ENCODE measurements around the gene P2RX5.
"Not testable (repeated sequence)": the region's sequence is repeated elsewhere in the genome, so short reads cannot be mapped to it uniquely, and the experiment has no call there.

Gene P2RX5, protein sequence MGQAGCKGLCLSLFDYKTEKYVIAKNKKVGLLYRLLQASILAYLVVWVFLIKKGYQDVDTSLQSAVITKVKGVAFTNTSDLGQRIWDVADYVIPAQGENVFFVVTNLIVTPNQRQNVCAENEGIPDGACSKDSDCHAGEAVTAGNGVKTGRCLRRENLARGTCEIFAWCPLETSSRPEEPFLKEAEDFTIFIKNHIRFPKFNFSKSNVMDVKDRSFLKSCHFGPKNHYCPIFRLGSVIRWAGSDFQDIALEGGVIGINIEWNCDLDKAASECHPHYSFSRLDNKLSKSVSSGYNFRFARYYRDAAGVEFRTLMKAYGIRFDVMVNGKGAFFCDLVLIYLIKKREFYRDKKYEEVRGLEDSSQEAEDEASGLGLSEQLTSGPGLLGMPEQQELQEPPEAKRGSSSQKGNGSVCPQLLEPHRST

DNA sequence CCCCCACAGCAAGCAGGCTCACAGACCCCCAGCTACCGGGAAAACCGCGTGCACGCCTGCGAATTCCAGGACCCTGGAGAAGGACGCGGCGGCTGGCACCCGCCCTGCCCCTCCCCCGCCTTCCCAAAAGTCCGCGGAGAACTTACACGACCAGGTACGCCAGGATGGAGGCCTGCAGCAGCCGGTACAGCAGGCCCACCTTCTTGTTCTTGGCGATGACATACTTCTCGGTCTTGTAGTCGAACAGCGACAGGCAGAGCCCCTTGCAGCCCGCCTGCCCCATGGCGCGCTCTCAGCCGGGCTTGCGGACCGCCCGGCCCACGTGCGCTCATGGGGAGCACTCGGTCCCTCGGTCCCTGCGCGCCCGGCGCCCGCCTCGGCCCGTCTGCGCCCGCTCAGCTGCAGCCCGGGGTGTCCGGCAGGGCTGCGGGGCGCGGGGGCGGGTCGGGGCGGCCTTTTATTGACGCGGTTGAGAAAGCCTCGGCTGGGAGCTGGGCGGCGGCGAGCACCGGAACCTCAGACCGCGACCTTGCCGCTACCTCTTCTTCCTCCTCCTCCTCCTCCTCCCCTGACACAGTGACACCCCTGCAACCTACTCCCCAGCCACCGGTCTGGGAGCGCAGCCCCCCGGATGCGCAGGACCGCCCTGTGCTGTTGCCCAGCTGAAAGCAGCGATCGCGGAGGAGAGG is at the start of gene P2RX5:
TSS of gene P2RX5 (minus strand) at position 433 of the 689 bp plus-strand sequence. CDS start at position 283, 150 bp downstream.
- H3K27ac ChIP-seq, result no peak within 1 kb of the TSS
- no peak for DNase-seq (ENCODE audit: low read depth, low spot score)

- no peak for DNase-seq (ENCODE audit: low read depth, low spot score)
- no peak overlapping the region for H3K27ac ChIP-seq
Measured at GRCh38 chr17:3745071-3745470, 49.1 kb upstream of the P2RX5 start.

- no peak for DNase-seq (ENCODE audit: low read depth, low spot score)
- no peak overlapping the region for H3K27ac ChIP-seq
Measured at GRCh38 chr17:3744014-3744413, 48.1 kb upstream of the P2RX5 start.

DNA sequence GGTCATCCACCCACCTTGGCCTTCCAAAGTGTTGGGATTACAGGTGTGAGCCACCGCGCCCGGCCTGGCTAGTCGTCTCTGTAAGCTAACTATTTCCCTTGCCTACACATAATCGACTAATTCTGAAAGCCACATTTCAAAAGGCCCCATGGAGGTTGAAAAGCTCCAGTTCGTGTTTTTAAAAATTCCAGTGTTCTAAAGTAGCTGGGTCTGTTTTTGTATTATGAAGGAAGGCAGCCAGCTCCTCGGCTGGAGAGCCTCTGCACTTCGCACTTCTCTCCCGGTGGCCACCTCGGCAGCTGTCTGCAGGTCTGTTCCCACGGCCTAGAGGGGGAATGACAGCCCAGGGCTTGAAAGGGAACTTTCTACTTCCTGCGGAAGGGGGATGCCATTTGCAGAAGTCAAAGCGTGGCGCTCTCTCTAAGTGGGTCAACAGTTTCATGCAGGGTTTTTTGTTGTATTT is 44.7 kb upstream of the P2RX5 start:
- no peak for DNase-seq (ENCODE audit: low read depth, low spot score)
- no peak overlapping the region for H3K27ac ChIP-seq

DNA sequence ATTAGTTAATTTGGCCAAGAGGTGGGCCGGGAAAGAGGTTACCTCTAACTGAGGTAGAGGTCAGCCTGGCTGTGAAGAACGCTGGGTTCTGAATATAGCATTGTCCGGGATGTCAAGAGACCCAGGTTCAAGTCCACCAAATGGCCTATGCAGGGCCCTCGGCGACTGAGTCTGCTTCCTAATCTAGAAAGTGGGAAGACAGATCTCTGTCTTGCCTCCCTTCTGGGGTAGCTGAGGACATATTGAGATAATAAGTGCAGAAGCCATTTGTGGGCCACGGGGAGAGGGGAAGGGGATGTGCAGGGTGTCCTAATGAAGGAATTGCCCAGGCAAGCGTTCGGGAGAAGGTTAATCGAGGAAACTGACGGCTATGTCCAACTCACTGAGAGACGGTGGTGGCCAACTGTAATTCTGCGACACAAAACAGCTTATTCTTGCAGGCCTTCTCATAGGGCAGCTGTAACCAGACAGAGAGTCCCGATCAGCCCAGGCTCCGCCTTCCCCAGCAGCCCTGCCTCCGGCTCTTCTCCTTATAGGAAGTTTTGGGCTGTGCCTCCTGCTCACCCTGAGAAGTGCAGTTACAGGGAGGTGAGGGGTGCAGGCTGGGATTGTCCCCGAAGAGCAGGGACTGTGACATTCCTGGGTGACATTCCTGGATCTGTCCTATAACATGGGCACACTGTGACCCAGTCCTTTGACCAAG is 43.6 kb upstream of the P2RX5 start:
- no peak overlapping the region for H3K27ac ChIP-seq
- no peak for DNase-seq (ENCODE audit: low read depth, low spot score)

- H3K27ac ChIP-seq, result no peak overlapping the region
- no peak for DNase-seq (ENCODE audit: low read depth, low spot score)
Measured at GRCh38 chr17:3738562-3739295, 42.8 kb upstream of the P2RX5 start.

DNA sequence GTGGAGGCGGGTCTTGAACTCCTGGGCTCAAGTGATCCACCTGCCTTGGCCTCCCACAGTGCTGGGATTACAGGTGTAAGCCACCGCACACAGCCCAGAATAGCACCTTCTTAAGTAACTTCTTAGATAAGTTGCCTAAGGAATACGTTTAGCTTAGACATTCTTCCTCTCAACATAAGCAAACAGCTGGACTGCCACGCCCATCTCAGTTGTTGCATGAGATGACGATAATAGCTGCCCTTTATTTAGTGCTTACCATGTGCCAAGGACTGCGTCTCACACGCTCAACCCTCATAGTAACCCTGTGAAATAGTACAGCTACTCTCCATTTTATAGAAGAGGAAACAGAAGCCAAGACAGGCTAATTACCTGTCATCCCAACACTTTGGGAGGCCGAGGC is 39.6 kb upstream of the P2RX5 start:
- H3K27ac ChIP-seq, result no peak overlapping the region
- DNase-seq (ENCODE audit: low read depth, low spot score), result no peak

GRCh38 chr17:3734911-3735276 is 38.9 kb upstream of the P2RX5 start:
- DNase-seq (ENCODE audit: low read depth, low spot score); H3K27ac ChIP-seq: not testable (repeated sequence)

DNA sequence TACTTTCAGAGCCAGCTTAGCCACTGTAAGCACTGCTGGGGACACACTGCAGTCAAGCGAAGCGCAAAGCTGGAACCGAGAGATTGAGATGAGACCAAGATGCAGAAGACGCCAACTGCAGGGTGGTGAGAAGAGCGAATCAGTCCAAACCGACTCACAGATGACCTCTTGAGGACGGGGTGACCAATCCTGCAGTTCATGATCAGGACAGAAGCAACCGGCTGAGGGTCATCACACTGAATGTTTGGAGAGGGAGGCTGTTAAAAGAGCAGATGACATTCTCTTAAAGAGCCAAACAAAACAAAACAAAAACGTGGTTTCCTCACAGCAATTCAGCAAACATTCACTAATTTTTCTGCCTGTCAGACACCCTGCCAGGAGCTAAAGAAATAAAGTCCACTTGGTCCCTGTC is 36.3 kb upstream of the P2RX5 start:
- no peak for DNase-seq (ENCODE audit: low read depth, low spot score)
- no peak overlapping the region for H3K27ac ChIP-seq

DNA sequence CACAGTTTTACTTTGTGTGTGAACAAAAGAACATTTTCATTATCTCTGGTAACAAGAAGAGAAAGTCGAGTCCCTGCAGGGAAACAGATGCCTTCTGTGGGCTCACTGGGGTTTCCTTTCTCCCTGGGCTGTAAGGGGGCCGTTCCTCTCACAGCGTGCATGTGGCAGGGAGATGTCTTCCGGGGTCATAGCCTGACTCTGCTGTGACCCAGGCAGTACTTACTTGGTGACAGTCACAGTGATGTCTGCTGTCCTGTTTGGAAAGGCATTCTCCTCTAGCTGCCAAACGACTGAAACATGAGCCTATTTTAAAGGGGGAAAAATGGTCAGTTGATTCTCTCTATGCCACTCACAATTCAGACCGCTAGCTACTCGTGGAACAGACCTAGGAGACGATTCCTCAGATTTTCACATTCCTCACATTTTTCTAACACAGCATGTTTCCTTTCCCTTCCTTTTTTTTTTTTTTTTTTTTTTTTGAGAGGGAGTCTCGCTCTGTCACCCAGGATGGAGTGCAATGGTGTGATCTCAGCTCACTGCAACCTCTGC is 35.0 kb upstream of the P2RX5 start:
- DNase-seq (ENCODE audit: low read depth, low spot score), result no peak
- no peak overlapping the region for H3K27ac ChIP-seq

GRCh38 chr17:3729881-3730280 is 33.9 kb upstream of the P2RX5 start:
- H3K27ac ChIP-seq, result no peak overlapping the region
- DNase-seq (ENCODE audit: low read depth, low spot score), result no peak

GRCh38 chr17:3728099-3728498 is 32.1 kb upstream of the P2RX5 start:
- not testable (repeated sequence) for H3K27ac ChIP-seq; DNase-seq (ENCODE audit: low read depth, low spot score)

DNA sequence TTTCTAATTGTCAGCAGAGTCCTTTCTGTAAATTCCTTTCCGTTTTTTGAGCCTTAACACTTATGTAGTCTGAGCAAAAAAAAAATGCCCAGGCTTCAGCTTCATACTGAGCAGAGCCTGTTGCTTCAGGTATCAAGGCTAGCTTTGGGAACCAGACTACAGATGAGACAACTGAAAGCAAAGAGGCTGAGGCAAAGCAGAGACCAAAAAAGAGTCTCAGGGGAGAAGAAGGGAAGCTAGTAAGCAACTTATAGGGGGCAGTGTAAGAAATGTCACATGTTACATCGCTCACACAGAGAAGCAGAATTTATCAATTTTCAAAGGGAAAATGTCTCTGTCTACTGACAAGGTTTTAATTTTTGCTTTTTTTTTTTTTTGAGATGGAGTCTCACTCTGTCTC is 31.1 kb upstream of the P2RX5 start:
- no peak for DNase-seq (ENCODE audit: low read depth, low spot score)
- H3K27ac ChIP-seq, result no peak overlapping the region

DNA sequence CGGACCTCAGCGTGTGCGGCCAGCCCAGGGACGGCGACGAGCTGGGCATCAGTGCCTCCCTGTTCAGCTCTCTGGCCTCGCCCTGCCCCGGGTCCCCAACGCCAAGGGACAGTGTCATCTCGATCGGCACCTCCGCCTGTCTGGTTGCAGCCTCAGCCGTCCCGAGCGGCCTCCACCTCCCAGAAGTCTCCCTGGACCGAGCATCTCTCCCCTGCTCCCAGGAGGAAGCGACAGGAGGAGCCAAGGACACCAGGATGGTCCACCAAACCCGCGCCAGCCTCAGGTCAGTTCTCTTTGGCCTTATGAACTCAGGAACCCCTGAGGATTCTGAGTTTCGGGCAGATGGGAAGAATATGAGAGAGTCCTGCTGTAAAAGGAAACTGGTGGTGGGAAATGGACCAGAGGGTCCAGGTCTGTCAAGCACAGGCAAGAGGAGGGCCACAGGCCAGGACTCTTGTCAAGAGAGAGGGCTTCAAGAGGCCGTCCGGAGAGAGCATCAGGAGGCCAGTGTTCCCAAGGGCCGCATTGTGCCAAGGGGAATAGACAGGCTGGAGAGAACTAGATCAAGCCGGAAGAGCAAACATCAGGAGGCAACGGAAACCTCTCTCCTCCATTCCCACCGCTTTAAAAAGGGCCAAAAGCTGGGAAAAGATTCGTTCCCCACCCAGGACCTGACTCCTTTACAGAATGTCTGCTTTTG is 28.6 kb upstream of the P2RX5 start:
- H3K27ac ChIP-seq, result no peak overlapping the region
- DNase-seq (ENCODE audit: low read depth, low spot score), result no peak

DNA sequence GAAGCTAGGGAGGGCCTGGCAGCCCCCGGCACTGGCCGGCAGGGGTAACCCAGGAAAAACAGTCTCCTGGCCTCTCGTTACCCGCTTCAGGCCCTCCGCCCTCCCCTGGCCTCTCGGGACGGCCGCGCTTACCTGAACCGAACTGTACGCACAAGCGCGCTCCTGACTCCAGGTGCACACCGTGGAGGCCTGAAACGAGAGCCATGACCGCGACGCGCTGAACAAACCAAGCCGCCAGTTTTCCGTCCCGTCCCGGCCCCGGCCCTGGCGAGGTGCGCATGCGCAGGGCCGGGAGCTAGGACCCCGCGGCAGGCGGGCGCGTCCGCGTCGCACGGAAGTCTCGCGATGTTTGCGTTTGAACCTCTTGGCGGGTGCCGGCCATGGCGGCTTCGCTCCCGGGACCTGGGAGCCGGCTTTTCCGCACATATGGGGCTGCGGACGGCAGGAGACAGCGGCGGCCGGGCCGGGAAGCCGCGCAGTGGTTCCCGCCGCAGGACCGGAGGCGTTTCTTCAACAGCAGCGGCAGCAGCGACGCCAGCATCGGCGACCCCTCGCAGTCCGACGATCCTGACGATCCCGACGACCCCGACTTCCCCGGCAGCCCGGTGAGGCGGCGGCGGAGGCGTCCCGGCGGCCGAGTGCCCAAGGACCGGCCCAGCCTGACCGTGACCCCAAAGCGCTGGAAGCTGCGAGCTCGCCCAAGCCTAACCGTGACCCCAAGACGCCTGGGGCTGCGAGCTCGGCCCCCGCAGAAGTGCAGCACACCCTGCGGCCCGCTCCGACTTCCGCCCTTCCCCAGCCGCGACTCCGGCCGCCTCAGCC is 27.8 kb upstream of the P2RX5 start, which contains the start of gene HASPIN:
TSS of gene HASPIN (plus strand) at position 348 of the 822 bp plus-strand sequence. CDS start at position 381, 33 bp downstream.
- H3K27ac ChIP-seq, result peak within 1 kb of the TSS; percentile 61
- DNase-seq (ENCODE audit: low read depth, low spot score), result no peak

DNA sequence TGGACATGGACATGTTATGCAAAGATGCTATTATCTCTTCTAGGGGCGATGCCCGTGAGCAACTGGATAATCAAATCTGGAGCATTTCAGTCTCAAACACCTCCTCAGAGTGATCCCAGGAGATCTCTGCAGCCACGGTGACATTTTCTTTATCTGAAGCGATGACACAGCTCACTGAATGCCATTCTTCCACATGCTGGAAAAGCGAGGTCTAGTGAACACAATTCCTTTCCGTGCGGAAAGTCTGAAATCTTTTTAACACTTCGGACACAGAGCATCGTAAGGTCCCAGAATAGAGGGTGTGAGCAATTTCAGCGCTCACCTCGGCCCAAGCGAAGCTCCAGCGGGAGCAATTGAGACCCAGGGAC is 27.2 kb upstream of the P2RX5 start:
- H3K27ac ChIP-seq, result peak overlapping the region; percentile 61
- no peak for DNase-seq (ENCODE audit: low read depth, low spot score)

DNA sequence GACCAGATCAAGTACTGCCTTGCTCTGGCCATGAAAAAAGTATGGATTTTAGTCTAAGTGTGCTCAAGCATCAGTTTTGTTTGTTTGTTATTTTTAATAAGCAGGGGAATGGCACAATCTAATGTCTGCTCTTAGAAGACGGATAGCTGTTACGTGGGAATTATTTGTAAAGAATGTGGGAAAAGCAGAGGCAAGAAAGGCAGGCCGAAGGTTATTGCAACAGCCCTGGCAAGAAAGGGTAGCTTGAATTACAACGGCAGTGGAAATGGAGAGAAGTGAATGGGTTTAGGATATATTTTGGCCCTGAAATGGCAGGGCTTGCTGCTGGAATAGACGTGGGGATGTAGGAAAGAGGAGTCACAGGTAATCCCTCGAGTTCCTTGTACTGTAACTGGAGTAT is 26.8 kb upstream of the P2RX5 start:
- H3K27ac ChIP-seq, result peak overlapping the region; percentile 61
- no peak for DNase-seq (ENCODE audit: low read depth, low spot score)

DNA sequence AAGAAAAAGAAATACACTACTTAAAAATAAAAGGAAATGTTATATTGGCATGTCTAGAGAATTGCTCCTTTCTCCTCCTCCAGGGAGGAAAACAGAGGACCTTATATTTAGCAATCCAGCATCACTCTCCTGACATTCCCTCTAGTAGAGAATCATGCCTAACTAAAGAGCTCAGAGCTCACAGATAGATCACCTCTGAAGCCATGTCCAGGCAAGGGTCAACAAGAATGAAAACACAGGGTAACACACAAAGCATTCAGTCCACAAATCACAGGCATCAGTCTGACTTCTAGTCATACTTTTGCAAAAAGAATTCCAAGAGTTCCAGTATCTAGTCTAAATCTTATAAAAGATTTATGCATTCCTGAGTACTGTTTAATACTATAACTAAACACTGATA is 23.3 kb upstream of the P2RX5 start:
- no peak for DNase-seq (ENCODE audit: low read depth, low spot score)
- H3K27ac ChIP-seq, result peak overlapping the region; percentile 76

DNA sequence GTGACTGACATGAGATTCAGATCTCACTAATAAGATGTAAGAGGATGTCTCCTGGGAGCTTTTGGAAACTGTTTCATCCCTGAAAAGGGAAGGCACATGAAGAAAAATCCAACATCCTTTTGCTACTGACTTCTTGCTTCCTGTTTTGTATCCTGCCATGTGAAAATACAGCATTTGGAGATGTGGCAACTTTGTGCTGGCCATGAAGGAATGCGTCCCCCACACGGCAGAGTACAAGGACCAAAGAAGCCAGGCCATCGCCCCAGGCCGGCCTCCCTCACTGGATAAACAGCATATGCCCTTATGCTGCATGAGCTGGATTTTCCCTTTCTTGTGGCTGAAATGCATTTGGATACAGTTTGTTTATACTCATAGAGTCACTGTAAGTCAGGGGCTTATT is 22.2 kb upstream of the P2RX5 start:
- DNase-seq (ENCODE audit: low read depth, low spot score), result no peak
- no peak overlapping the region for H3K27ac ChIP-seq

All from epithelial cell of prostate (primary cell).